Neural cell (in vitro differentiated cells): ENCODE data around the gene TRAPPC2L. TPM values are rescaled to one million over a fixed set of nuclear protein-coding genes. Genes with fewer than 3 reads are reported as not detected.

Experiments used
- H2AFZ ChIP-seq: fragments of 200-600, 300-800 bp; sonication (generic), shearing (Covaris generic); 2 replicates; pipeline ENCODE4 v1.6.0; 2014; ENCODE audit warnings: low read depth, mild to moderate bottlenecking, antibody characterized with exemption, low read length, moderate library complexity
- H3F3A ChIP-seq: fragments of 200-600 bp; shearing (Covaris generic); 2 replicates; pipeline ENCODE4 v1.6.1; 2016; ENCODE audit warnings: mild to moderate bottlenecking, moderate library complexity, mixed read lengths, antibody characterized with exemption, low read length; ENCODE audit not compliant: insufficient read depth, poor library complexity, severe bottlenecking
- H3K27ac ChIP-seq: fragments of 200-600, 300-800 bp; sonication (generic), shearing (Covaris generic); 2 replicates; pipeline ENCODE4 v1.5.1; 2014; ENCODE audit warnings: mild to moderate bottlenecking, low read length, moderate library complexity
- H3K27me3 ChIP-seq: fragments of 300-800, 200-600 bp; sonication (generic), shearing (Covaris generic); 2 replicates; pipeline ENCODE4 v1.6.0; 2014; ENCODE audit warnings: mild to moderate bottlenecking, low read depth, low read length, moderate library complexity; ENCODE audit not compliant: insufficient read depth
- H3K36me3 ChIP-seq: fragments of 300-800, 200-600 bp; sonication (generic), shearing (Covaris generic); 2 replicates; pipeline ENCODE4 v1.5.1; 2014; ENCODE audit warnings: mild to moderate bottlenecking, antibody characterized with exemption, low read length, moderate library complexity; ENCODE audit not compliant: insufficient read depth
- H3K4me2 ChIP-seq: fragments of 300-800, 200-600 bp; sonication (generic), shearing (Covaris generic); 2 replicates; pipeline ENCODE4 v1.6.0; 2014; ENCODE audit warnings: mild to moderate bottlenecking, low read length
- H3K4me3 ChIP-seq: fragments of 300-800, 200-600 bp; sonication (generic), shearing (Covaris generic); 2 replicates; pipeline ENCODE4 v1.5.1; 2014; ENCODE audit warnings: mild to moderate bottlenecking, low read length, moderate library complexity
- H3K79me2 ChIP-seq: fragments of 200-600 bp; shearing (Covaris generic); replicated peaks from 2 replicates; pipeline ENCODE4 v1.6.0; 2014; ENCODE audit warnings: mild to moderate bottlenecking, low read length, moderate library complexity; ENCODE audit not compliant: insufficient read depth
- H3K9ac ChIP-seq: fragments of 300-800, 200-600 bp; sonication (generic), shearing (Covaris generic); 2 replicates; pipeline ENCODE4 v1.6.1; 2016; ENCODE audit warnings: mild to moderate bottlenecking, low read length, mixed read lengths
- H3K9me2 ChIP-seq: fragments of 200-600 bp; shearing (Covaris generic); 2 replicates; pipeline ENCODE4 v1.6.1; 2016; ENCODE audit warnings: mild to moderate bottlenecking, low read length, mixed read lengths; ENCODE audit not compliant: insufficient read depth
- H3K9me3 ChIP-seq: fragments of 200-600, 300-800 bp; sonication (generic), shearing (Covaris generic); 2 replicates; pipeline ENCODE4 v1.6.1; 2016; ENCODE audit warnings: mild to moderate bottlenecking, mixed run types, low read length, moderate library complexity, mixed read lengths
- H4K20me1 ChIP-seq: fragments of 200-600 bp; shearing (Covaris generic); 2 replicates; pipeline ENCODE4 v1.6.1; 2016; ENCODE audit warnings: mild to moderate bottlenecking, mixed run types; ENCODE audit not compliant: insufficient read depth
- CTCF ChIP-seq: fragments of 450-650 bp; IDR thresholded peaks from 2 replicates; pipeline ENCODE4 v1.5.1; 2014; ENCODE audit warnings: antibody characterized with exemption, mild to moderate bottlenecking, moderate library complexity; ENCODE audit not compliant: poor library complexity, severe bottlenecking
- MXI1 ChIP-seq: fragments of 450-650 bp; conservative IDR thresholded peaks from 2 replicates; pipeline ENCODE4 v1.6.1; 2014; ENCODE audit warnings: antibody characterized with exemption, mild to moderate bottlenecking; ENCODE audit not compliant: poor library complexity, severe bottlenecking
- POLR2AphosphoS5 ChIP-seq: IDR thresholded peaks from 2 replicates; pipeline ENCODE4 v1.6.1; 2012
- RAD21 ChIP-seq: fragments of 450-650 bp; conservative IDR thresholded peaks from 2 replicates; pipeline ENCODE4 v1.6.1; 2014; ENCODE audit warnings: antibody characterized with exemption, mild to moderate bottlenecking, moderate library complexity
- REST ChIP-seq: IDR thresholded peaks from 2 replicates; pipeline ENCODE4 v1.6.1; 2012; ENCODE audit warnings: borderline replicate concordance
- SMC3 ChIP-seq: fragments of 450-650 bp; conservative IDR thresholded peaks from 2 replicates; pipeline ENCODE4 v1.6.1; 2014; ENCODE audit warnings: antibody characterized with exemption, mild to moderate bottlenecking, moderate library complexity; ENCODE audit not compliant: poor library complexity
- TAF1 ChIP-seq: IDR thresholded peaks from 2 replicates; pipeline ENCODE4 v1.6.1; 2012; ENCODE audit warnings: low read depth
- polyA plus RNA-seq: library from polyadenylated mRNA; depleted of rRNA; stranded (reverse); fragments of >200 nt; gene quantifications from 2 replicates; pipeline ENCODE4 v1.2.3, GENCODE V29; 2014

Gene TRAPPC2L
- polyA plus RNA-seq, 1 donor from 2014 or later = 70.2 TPM

- H3F3A ChIP-seq = no peaks in the 10 kb centered on the region
- H3K27me3 ChIP-seq = no peaks in the 10 kb centered on the region
- no peak overlapping the region for H3K4me2 ChIP-seq
- H3K9ac ChIP-seq = no peak overlapping the region
- H3K9me3 ChIP-seq = no peaks in the 10 kb centered on the region
- H2AFZ ChIP-seq = no peak overlapping the region
- no peaks in the 10 kb centered on the region for H4K20me1 ChIP-seq
- no peaks in the 10 kb centered on the region for H3K9me2 ChIP-seq
- no peak for TF ChIP-seq RAD21
- H3K4me3 ChIP-seq = no peak overlapping the region
- H3K36me3 ChIP-seq = no peaks in the 10 kb centered on the region
- H3K27ac ChIP-seq = no peak overlapping the region
- no peaks in the 10 kb centered on the region for H3K79me2 ChIP-seq
Measured at GRCh38 chr16:88906020-88906419, 49.1 kb downstream of the TRAPPC2L start.

- H3K4me2 ChIP-seq = no peak overlapping the region
- H3K36me3 ChIP-seq = no peaks in the 10 kb centered on the region
- H3K9ac ChIP-seq = no peak overlapping the region
- no peaks in the 10 kb centered on the region for H3F3A ChIP-seq
- H4K20me1 ChIP-seq = no peaks in the 10 kb centered on the region
- no peaks in the 10 kb centered on the region for H3K27me3 ChIP-seq
- no peak overlapping the region for H2AFZ ChIP-seq
- no peak overlapping the region for H3K27ac ChIP-seq
- no peaks in the 10 kb centered on the region for H3K79me2 ChIP-seq
- no peak for TF ChIP-seq REST
- TF ChIP-seq SMC3 = no peak
- TF ChIP-seq POLR2AphosphoS5 = no peak
- H3K4me3 ChIP-seq = no peak overlapping the region
- H3K9me3 ChIP-seq = no peaks in the 10 kb centered on the region
- no peaks in the 10 kb centered on the region for H3K9me2 ChIP-seq
Measured at GRCh38 chr16:88906535-88907105, 49.7 kb downstream of the TRAPPC2L start.

GRCh38 chr16:88907768-88908167 lies 50.8 kb downstream of the TRAPPC2L start:
- TF ChIP-seq TAF1 (no peak), MXI1 (no peak), CTCF (no peak)
- H4K20me1 ChIP-seq = no peaks in the 10 kb centered on the region
- H3K9ac ChIP-seq = no peak overlapping the region
- no peaks in the 10 kb centered on the region for H3K9me2 ChIP-seq
- H3K36me3 ChIP-seq = no peaks in the 10 kb centered on the region
- H3K9me3 ChIP-seq = no peaks in the 10 kb centered on the region
- H3K27ac ChIP-seq = no peak overlapping the region
- H3K79me2 ChIP-seq = no peaks in the 10 kb centered on the region
- no peak overlapping the region for H3K4me2 ChIP-seq
- no peaks in the 10 kb centered on the region for H3F3A ChIP-seq
- H3K4me3 ChIP-seq = no peak overlapping the region
- H2AFZ ChIP-seq = no peak overlapping the region
- no peaks in the 10 kb centered on the region for H3K27me3 ChIP-seq
